ENCODE measurements around the gene YRDC. TPM values are rescaled to one million over a fixed set of nuclear protein-coding genes. Genes with fewer than 3 reads are reported as not detected.

YRDC gene
- total and polyA plus RNA-seq, 8 donors: 1.3 to 30.3 (median 12.2) TPM; not detected in 1

DNA sequence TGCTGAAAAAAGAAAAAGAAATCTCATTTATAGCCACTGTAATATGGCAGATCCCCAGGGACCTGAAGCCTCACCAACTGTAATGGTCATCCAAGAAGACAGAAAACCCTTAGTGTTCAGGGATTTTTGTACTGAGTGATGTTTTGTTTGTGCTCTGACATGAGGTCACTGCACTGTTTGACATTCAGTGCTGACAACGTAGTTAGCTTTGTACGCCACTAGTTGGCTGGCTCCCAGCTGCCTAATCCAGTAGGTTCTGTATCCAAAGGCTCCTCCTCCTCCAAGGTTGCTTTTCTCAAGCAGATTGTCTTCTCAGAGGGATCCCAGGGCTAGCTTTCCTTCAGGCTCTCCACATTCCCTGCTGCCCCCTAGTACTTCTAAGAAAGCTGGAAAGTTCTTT is 9.5 kb upstream of the YRDC start:
- Histone ChIP-seq H3K27ac (peak overlapping the region; percentile 32 to 74 (median 51)), H3K4me1 (peaks cover 6 to 20% (median 9%) of the 10 kb centered on the region in 4 donors), H3K36me3 (peaks cover 33 to 92% (median 82%) of the 10 kb centered on the region in 4 donors), H3K4me3 (no peak overlapping the region), H3K27me3 (no peaks in the 10 kb centered on the region), H3K9me3 (no peaks in the 10 kb centered on the region)
- intact Hi-C loops (cut with DNase I; ENCODE audit: low total_unique reads): no loop called here
- WGBS, 5 donors: 12 to 54% (median 23%) methylated on average over 2 of the region's 2 CpGs
- TF ChIP-seq POLR2AphosphoS5 (IDR thresholded peaks at IDR 0.05): peak in 1 of 3 donors; percentile 45
- no peak for TF ChIP-seq EP300 (IDR thresholded peaks at IDR 0.05)
- DNase-seq: peak; percentile 81 to 83

DNA sequence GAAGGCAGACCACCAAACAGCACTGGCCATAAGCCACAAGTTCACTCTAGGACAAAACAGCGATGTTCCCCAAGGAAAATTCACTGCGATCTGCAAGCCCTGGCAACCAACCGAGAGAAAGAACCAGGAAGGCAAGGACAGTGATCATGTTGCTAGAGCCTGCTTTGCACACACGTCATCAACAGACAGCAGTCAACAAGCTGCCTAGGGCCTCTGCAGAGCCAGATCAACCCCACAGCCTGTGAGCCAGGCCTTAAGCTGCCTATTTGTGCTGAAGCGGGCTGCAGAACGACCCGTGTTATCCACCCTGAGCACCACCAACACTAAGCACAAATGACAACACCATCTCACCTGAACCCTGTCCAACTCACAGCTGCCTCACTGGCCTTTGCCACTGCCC is 6.2 kb upstream of the YRDC start:
- no peak overlapping the region for H3K27ac ChIP-seq
- no peak overlapping the region for H3K4me3 ChIP-seq
- peaks cover 11 to 39% (median 23%) of the 10 kb centered on the region in 4 donors for H3K4me1 ChIP-seq
- no peak for TF ChIP-seq POLR2AphosphoS5 (IDR thresholded peaks at IDR 0.05)
- TF ChIP-seq, protein P1, sequence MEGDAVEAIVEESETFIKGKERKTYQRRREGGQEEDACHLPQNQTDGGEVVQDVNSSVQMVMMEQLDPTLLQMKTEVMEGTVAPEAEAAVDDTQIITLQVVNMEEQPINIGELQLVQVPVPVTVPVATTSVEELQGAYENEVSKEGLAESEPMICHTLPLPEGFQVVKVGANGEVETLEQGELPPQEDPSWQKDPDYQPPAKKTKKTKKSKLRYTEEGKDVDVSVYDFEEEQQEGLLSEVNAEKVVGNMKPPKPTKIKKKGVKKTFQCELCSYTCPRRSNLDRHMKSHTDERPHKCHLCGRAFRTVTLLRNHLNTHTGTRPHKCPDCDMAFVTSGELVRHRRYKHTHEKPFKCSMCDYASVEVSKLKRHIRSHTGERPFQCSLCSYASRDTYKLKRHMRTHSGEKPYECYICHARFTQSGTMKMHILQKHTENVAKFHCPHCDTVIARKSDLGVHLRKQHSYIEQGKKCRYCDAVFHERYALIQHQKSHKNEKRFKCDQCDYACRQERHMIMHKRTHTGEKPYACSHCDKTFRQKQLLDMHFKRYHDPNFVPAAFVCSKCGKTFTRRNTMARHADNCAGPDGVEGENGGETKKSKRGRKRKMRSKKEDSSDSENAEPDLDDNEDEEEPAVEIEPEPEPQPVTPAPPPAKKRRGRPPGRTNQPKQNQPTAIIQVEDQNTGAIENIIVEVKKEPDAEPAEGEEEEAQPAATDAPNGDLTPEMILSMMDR (IDR thresholded peaks at IDR 0.05): no peak
- DNase-seq: peak in 1 of 2 donors; percentile 14
- peaks cover 15 to 61% (median 50%) of the 10 kb centered on the region in 4 donors for H3K36me3 ChIP-seq
- H3K27me3 ChIP-seq: no peaks in the 10 kb centered on the region
- no peaks in the 10 kb centered on the region for H3K9me3 ChIP-seq
- WGBS, 5 donors: 89 to 93% (median 91%) methylated on average over 7 of the region's 7 CpGs
- intact Hi-C loops (cut with DNase I; ENCODE audit: low total_unique reads): no loop called here

DNA sequence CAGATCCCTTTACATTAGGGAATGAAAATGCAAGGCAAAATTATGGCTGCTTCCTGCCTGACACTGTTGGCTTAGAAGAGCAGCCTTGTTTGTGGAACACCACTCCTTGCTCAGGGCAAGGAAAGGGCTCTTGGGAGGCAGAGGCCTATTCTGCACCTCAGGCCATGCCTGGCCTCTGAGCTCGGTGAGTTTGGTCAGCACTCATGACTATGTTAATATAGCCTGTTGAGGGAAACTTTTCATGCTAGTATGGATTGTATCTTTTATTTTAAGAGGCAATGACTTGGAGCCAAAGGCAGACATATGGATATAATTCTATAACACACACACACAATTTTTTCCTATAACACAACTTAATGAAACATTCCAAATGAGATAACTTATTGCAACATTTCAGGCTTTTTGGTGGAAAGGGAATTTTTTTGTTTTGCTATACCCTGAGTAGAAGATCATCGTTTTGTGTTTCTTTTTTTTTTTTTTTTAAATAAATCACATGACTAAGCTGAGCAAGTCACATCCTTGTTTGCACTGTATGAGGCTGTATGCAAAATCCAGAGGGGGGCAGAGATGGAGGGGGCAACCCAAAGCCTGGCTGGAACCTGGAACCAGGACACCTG is 5.6 kb upstream of the YRDC start:
- no peaks in the 10 kb centered on the region for H3K9me3 ChIP-seq
- H3K36me3 ChIP-seq: peaks cover 15 to 55% (median 44%) of the 10 kb centered on the region in 4 donors
- H3K27ac ChIP-seq: no peak overlapping the region
- no peaks in the 10 kb centered on the region for H3K27me3 ChIP-seq
- no peak overlapping the region for H3K4me3 ChIP-seq
- intact Hi-C loops (cut with DNase I; ENCODE audit: low total_unique reads): no loop called here
- TF ChIP-seq EP300 (IDR thresholded peaks at IDR 0.05) (no peak), POLR2AphosphoS5 (IDR thresholded peaks at IDR 0.05) (no peak), POLR2A (IDR thresholded peaks at IDR 0.05) (no peak)
- TF ChIP-seq, protein P1 (IDR thresholded peaks at IDR 0.05): no peak
- DNase-seq: no peak
- H3K4me1 ChIP-seq: peaks cover 17 to 46% (median 29%) of the 10 kb centered on the region in 4 donors
- 71 to 87% (median 82%) methylated on average over 2 of the region's 2 CpGs for WGBS, 5 donors

DNA sequence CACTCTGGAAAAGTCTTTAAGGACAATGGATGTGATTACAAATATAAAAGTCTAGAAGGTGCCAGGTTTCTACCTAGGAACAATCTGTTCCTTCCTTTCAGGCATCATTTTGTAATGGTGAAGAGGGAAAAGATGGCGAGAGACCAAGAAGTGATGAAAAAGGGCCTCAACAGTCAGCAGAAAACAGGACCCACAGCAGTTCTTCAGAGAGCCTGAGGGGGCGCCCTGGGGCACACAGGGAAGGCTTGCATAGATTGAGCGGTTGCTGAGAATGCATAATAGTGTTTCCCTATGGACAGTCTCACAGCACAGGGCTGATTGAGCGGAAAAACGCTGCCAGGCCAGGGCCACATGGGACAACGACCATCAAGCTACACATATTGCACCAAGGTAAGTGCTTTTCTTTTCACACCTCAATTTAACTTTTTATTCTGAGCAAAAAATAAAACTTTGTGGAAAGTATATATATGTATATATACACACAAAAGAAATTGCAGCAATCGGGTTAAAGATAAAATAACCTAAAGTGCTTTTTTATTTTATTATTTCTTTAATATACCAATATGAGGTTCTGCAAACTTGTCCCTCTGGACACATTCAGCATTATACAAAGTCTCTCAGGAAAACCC is 3.1 kb upstream of the YRDC start:
- TF ChIP-seq POLR2A (IDR thresholded peaks at IDR 0.05): no peak
- peak in 1 of 3 donors; percentile 48 for TF ChIP-seq POLR2AphosphoS5 (IDR thresholded peaks at IDR 0.05)
- no peak for TF ChIP-seq EP300 (IDR thresholded peaks at IDR 0.05)
- TF ChIP-seq, protein P1 (IDR thresholded peaks at IDR 0.05): peak in 5 of 7 experiments; percentile 41 to 77 (median 76)
- Histone ChIP-seq H3K4me3 (no peak overlapping the region), H3K4me1 (peaks cover 22 to 46% (median 33%) of the 10 kb centered on the region in 4 donors), H3K36me3 (peaks cover 21 to 38% (median 30%) of the 10 kb centered on the region in 4 donors), H3K27me3 (no peaks in the 10 kb centered on the region), H3K9me3 (no peaks in the 10 kb centered on the region), H3K27ac (peak overlapping the region in 1 of 5 donors; percentile 10)
- peak; percentile 67 to 90 for DNase-seq
- intact Hi-C loops (cut with DNase I; ENCODE audit: low total_unique reads): no loop called here
- 27 to 36% (median 31%) methylated on average over 7 of the region's 7 CpGs for WGBS, 5 donors

All from stomach (tissue), 9 donors.